T-helper 2 cell treated with Interferon-gamma antibody and Interleukin-4, amounts not matched to agents 5 μg/mL and 100 μg/mL, for 36 hours (primary cell): ENCODE results near the gene SLC29A2.
"Not testable (repeated sequence)": the region's sequence is repeated elsewhere in the genome, so short reads cannot be mapped to it uniquely, and the experiment has no call there.

Source experiments
- DNase-seq: peaks from one replicate; pipeline ENCODE4 v3.0.0; 2021; ENCODE audit warnings: low spot score
- H3K27ac Mint-ChIP-seq: one replicate; pipeline ENCODE4 v1.8.0; 2021; ENCODE audit warnings: mild to moderate bottlenecking, mixed read lengths
- H3K27me3 Mint-ChIP-seq: one replicate; pipeline ENCODE4 v1.8.0; 2021; ENCODE audit warnings: low read depth, mixed read lengths
- H3K36me3 Mint-ChIP-seq: one replicate; pipeline ENCODE4 v1.8.0; 2021; ENCODE audit warnings: low read depth, mixed read lengths
- H3K4me1 Mint-ChIP-seq: one replicate; pipeline ENCODE4 v1.8.0; 2021; ENCODE audit warnings: low read depth, mixed read lengths
- H3K4me3 Mint-ChIP-seq: one replicate; pipeline ENCODE4 v1.8.0; 2022; ENCODE audit warnings: mild to moderate bottlenecking, moderate library complexity, mixed read lengths
- H3K9me3 Mint-ChIP-seq: one replicate; pipeline ENCODE4 v1.8.0; 2021; ENCODE audit warnings: mixed read lengths

The SLC29A2 gene

DNA sequence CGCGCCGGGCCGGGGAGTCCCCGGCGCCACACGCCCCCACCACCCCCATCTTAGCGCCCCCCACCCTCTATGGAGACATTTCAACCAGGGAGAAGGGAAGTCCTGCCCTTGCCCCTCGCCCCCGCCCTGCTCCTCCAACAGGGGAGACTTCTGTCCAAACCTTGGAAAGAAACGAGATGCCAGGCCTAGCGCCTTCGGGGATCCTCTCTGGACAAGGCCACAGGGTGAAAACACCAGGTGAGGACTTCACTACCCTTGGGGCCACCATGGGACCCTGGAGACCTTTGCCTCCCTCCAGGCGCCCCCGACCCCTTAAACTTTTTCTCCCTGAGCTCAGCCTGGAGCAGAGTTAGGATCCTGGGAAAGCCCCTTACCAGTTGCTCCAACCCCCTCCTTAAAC is 37.7 kb upstream of the SLC29A2 start:
- no peak overlapping the region for H3K4me3 Mint-ChIP-seq
- H3K36me3 Mint-ChIP-seq, result no peaks in the 10 kb centered on the region
- H3K9me3 Mint-ChIP-seq, result no peaks in the 10 kb centered on the region
- H3K4me1 Mint-ChIP-seq, result peaks cover 4% of the 10 kb centered on the region
- H3K27ac Mint-ChIP-seq, result no peak overlapping the region
- DNase-seq, result no peak
- peaks cover 9% of the 10 kb centered on the region for H3K27me3 Mint-ChIP-seq

DNA sequence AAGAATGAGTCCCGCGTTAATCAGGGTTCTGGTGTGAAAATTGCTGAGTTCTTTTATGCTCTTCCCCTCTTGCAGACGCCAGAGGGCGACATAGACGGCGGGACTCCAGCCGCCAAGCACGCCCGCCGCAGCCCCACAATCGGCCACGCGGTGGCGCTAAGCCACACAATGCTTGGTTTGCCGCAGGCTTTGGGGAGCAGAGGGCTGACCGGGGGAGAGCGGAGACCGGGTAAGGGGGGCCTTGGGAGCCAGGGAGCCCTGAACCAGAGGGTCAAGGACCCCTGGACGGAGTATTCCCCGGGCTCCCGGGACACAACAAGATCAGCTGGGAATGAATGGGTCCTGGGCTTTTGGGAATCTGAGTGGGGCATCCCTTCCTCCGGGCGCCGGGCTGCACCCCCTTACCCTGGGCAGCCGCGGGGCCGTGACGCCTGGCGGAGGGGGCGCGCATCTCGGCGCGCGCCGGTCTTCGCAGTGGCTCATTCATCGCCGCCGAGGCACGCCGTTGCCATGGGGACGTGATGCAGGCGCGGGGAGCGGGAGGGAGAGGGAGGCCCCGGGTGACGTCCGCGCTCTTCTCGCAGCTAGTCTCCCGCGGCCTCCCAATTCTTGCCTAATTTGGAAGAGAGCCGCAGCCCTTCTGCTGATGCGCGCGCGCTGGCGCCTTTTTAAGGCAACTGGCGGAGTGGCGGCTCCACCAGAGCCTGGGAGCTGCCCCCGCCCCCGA is 37.1 kb upstream of the SLC29A2 start:
- no peaks in the 10 kb centered on the region for H3K9me3 Mint-ChIP-seq
- no peaks in the 10 kb centered on the region for H3K36me3 Mint-ChIP-seq
- H3K4me1 Mint-ChIP-seq, result peaks cover 4% of the 10 kb centered on the region
- peak overlapping the region; percentile 83 for H3K4me3 Mint-ChIP-seq
- peak; percentile 87 for DNase-seq
- peaks cover 9% of the 10 kb centered on the region for H3K27me3 Mint-ChIP-seq
- H3K27ac Mint-ChIP-seq, result peak overlapping the region; percentile 50

DNA sequence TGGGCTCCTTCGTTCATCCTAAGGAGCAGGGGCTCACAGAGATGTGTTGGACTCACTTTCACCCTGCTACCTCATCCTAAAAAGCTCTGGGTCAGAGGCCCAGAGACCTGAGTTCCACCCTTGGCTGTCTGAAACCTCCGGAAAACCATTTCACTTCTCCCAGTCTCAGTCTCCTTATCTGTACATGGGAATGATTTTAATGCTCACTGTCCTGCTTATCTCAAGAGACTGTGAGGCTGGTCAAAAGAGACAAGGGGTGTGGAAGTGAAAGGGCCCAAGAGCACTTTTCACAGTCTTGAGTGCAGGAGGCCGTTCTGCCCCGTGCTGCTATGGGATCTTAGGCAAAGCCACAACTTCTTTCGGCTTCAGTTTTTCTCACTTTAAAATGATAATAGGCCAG is 36.1 kb upstream of the SLC29A2 start:
- Mint-ChIP-seq H3K27me3 (peaks cover 11% of the 10 kb centered on the region), H3K9me3 (no peaks in the 10 kb centered on the region), H3K4me3 (no peak overlapping the region), H3K4me1 (peaks cover 4% of the 10 kb centered on the region), H3K27ac (no peak overlapping the region), H3K36me3 (no peaks in the 10 kb centered on the region)
- DNase-seq, result no peak

DNA sequence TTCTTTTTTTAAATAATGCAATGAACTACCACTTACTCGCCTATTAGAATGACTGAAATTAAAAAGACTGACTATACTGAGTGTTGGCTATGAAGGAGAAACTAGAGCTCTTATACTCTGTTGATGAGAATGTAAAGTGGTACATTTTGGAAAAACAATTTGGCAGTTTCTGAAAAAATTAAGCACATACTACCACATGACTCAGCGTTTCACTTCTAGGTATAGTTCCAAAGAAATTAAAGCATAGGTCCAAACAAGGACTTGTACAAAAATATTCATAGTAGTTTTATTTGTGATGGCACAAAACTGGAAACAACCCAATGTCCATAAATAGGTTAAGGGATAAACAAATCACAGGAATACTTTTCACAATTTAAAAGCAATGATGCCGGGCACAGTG is 22.4 kb upstream of the SLC29A2 start:
- Mint-ChIP-seq H3K4me3 (no peak overlapping the region), H3K9me3 (no peaks in the 10 kb centered on the region), H3K4me1 (no peaks in the 10 kb centered on the region), H3K27ac (no peak overlapping the region), H3K36me3 (no peaks in the 10 kb centered on the region), H3K27me3 (peaks cover 10% of the 10 kb centered on the region)
- no peak for DNase-seq

DNA sequence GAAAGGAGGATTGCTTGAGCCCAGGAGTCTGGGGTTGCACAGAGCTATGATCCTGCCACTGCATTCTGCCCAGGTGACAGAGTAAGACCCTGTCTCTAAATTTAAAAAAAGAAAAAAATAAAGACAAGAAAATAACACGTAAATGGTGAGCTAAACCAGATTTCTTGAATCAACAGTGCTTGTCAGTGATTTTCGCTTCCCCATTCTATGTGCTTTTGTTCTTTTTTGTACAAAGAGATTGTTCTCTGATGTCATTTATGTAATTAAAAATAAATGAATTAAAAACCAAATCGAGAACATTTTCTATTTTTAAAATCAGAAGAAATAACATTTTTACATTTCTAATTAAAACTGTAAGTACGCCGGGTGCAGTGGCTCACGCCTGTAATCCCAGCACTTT is 19.8 kb upstream of the SLC29A2 start:
- no peaks in the 10 kb centered on the region for H3K36me3 Mint-ChIP-seq
- H3K27ac Mint-ChIP-seq, result no peak overlapping the region
- H3K27me3 Mint-ChIP-seq, result peaks cover 11% of the 10 kb centered on the region
- no peak overlapping the region for H3K4me3 Mint-ChIP-seq
- H3K4me1 Mint-ChIP-seq, result peaks cover 5% of the 10 kb centered on the region
- H3K9me3 Mint-ChIP-seq, result no peaks in the 10 kb centered on the region
- no peak for DNase-seq

DNA sequence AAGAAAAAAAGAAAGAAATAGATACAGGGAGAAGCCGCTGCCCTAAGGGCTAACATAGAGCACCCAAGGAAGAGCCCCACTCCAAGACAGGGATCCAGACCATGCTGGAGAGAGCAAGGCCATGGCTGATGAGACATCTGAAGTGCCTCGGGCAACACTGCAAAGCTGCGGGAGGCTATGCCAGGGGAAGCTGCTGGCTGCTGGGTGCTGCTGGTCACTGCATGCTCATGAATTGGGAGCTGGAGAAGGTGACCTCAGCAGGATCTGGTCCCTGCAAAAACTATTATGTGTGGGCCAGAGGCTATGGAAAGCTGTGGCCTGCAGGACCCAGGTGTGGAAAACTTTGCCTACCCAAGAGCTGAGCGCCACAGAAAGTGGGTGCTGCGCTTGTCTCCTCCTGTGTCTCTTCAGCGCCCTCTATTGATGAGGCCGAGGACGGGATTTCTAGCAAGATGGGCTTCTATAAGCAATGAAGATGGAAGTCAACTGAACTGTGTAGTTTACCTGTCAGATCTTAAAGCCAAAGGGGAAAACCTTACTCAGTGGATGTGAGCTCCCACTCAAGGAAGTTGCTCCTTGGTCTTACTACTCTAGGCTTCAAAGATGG is 17.3 kb upstream of the SLC29A2 start:
- Mint-ChIP-seq H3K9me3 (no peaks in the 10 kb centered on the region), H3K4me1 (peaks cover 10% of the 10 kb centered on the region), H3K27ac (no peak overlapping the region), H3K27me3 (peaks cover 8% of the 10 kb centered on the region), H3K4me3 (no peak overlapping the region), H3K36me3 (no peaks in the 10 kb centered on the region)
- DNase-seq, result peak; percentile 54

DNA sequence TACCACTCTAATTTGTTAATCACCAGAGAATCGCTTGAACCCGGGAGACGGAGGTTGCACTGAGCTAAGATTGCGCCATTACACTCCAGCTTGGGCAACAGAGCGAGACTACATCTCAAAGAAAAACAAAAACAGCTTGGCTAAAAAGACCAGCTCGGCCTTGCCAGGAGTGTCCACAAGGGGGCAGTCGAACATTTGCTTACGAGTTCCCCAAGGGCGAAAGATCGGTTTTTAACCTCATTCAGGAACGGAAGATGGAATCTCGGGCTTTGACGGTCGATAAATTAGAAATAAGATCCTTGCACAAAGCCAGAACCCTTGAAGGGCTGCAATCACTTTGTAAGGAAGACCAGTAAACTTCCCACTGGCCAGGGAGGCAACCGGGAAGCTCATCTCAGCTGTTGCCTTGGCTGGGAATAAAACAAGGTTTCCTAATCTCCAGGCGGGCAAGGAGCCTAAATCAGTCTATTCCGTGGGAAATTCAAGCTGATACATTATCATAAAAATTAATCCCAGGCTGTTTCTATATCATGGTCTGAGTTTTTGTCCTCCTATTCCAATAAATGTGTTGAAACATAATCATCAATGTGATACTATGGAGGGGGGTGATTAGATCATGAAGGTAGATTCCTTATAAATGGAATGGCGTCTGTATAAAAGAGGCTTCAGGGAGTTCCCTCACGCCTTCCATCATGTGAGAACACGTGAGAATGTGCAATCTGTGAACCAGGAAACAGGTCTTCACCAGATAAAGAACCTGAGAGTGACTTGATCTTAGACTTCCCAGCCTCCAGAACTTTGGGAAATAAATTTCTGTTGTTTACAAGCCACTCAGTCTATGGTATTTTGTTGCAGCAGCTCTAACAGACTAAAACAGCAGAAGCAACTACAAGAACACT is 14.9 kb upstream of the SLC29A2 start:
- Mint-ChIP-seq H3K36me3 (no peaks in the 10 kb centered on the region), H3K4me3 (peak overlapping the region; percentile 35), H3K27ac (no peak overlapping the region), H3K4me1 (peaks cover 10% of the 10 kb centered on the region), H3K27me3 (peaks cover 5% of the 10 kb centered on the region), H3K9me3 (no peaks in the 10 kb centered on the region)
- DNase-seq, result peak; percentile 62

DNA sequence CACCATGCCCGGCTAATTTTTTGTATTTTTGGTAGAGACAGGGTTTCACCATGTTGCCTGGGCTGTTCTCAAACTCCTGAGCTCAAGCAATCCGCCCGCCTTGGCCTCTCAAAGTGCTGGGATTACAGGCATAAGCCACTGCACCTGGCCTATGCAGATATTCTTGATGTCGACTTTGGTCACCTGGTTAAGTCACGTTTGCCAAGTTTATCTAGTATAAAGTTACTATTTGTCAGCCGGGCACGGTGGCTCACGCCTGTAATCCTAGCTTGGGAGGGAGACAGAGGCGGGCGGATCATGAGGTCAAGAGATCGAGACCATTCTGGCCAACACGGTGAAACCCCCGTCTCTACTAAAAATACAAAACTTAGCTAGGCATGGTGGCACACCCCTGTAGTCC is 12.8 kb upstream of the SLC29A2 start:
- not testable (repeated sequence) for H3K27ac Mint-ChIP-seq, H3K27me3 Mint-ChIP-seq, H3K36me3 Mint-ChIP-seq, H3K9me3 Mint-ChIP-seq, DNase-seq, H3K4me3 Mint-ChIP-seq
- H3K4me1 Mint-ChIP-seq, result peaks cover 13% of the 10 kb centered on the region

DNA sequence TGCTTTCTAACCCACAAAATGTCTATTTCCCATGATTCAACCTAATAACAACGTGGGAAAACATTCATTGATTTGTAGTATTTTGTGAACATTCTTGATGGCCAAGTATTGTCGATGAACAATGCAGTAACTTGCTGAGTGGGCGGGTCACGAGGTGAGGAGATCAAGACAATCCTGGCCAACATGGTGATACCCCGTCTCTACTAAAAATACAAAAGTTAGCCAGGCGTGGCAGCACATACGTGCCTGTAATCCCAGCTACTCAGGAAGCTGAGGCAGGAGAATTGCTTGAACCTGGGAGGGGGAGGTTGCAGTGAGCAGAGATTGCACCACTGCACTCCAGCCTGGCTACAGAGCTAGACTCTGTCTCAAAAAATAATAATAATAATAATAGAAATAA is 8.7 kb upstream of the SLC29A2 start:
- H3K27me3 Mint-ChIP-seq, H3K4me3 Mint-ChIP-seq, H3K4me1 Mint-ChIP-seq, H3K9me3 Mint-ChIP-seq, H3K27ac Mint-ChIP-seq, DNase-seq, H3K36me3 Mint-ChIP-seq: not testable (repeated sequence)

DNA sequence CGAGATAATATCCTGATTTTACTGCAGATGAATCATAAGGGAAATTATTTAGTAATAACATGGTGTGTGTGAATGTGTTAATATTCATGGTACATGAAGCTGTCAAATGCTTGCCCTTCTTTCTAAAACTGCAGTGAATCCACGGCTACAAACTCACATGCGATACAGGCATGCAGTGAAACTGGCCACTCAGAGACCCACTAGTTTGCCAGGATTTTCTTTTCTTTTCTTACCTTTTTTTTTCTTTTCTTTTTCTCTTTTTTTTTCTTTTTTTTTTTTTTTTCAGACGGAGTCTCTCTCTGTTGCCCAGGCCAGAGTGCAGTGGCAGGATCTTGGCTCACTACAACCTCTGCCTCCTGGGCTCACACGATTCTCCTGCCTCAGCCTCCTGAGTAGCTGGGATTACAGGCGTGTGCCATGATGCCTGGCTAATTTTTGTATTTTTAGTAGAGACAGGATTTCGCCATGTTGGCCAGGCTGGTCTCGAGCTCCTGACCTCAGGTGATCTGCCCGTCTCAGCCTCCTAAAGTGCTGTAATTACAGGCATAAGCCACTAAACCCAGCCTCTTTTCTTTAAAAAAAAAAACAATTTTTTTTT is 2.2 kb upstream of the SLC29A2 start:
- not testable (repeated sequence) for H3K27ac Mint-ChIP-seq, H3K36me3 Mint-ChIP-seq, DNase-seq, H3K27me3 Mint-ChIP-seq, H3K9me3 Mint-ChIP-seq
- Mint-ChIP-seq H3K4me1 (peaks cover 16% of the 10 kb centered on the region), H3K4me3 (peak overlapping the region; percentile 1)

DNA sequence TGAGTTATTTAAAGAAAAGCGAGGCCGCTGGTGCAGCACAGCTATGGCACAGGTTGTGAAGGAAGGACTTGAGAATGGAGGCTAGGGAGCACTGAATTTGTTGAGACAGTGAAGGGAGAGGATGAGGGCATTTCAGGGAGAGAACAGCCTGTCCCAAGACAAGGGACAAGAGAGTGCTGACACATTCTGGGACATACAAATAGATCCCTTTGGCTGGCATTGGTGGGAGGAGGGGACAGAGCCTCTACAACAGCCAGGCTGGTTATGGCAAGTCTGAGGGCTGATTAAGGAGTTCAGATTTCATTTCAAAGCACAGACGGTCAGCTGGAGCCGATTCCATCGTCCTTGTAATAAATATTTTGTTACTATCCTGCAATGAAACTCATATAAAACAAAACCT is 1.7 kb upstream of the SLC29A2 start:
- no peak for DNase-seq
- H3K4me1 Mint-ChIP-seq, result peaks cover 16% of the 10 kb centered on the region
- no peak overlapping the region for H3K27ac Mint-ChIP-seq
- H3K36me3 Mint-ChIP-seq, result no peaks in the 10 kb centered on the region
- H3K4me3 Mint-ChIP-seq, result peak overlapping the region; percentile 1
- no peaks in the 10 kb centered on the region for H3K9me3 Mint-ChIP-seq
- H3K27me3 Mint-ChIP-seq, result no peaks in the 10 kb centered on the region

DNA sequence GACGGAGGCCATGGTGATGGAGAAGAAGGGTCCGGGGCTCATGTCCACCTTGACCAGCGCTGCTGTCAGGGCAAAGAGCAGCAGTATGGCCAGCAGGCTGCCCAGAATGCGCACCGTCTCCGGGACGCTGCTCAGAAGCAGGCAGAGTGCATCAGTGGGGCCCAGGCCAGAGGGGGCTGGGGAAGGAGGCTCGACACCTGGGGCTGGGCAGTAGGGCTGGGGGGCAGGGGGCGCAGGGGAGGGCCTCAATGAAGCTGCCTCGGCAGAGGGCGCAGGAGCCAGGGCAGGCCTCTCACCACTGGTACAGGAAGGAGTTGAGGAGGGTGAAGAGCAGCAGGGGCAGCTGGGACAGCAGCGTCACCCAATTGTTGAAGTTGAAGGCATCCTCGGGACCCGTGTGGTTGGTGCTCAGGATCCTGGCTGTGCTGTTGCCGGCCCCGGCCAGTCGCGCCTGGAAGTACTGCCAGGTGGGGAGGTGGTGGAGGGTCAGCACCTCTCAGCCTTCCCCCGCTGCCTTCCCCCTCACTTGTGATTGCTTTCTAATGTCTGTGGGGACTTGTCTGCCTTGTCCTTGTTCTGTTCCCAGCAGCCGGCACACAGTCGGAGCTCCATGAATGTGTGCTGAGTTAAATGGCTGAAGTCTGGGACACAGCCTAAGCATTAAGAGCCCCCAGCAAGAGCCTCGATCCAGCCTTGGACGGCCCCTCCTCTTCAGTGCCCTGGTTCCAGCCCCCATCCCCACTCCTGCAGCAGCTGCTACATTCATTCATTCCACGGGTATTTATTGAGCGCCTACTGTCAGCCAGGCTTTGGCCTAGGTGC is 2.3 kb downstream of the SLC29A2 start:
- Mint-ChIP-seq H3K4me1 (peaks cover 16% of the 10 kb centered on the region), H3K9me3 (no peaks in the 10 kb centered on the region), H3K27ac (peak overlapping the region; percentile 72), H3K27me3 (no peaks in the 10 kb centered on the region), H3K36me3 (no peaks in the 10 kb centered on the region), H3K4me3 (peak overlapping the region; percentile 48)
- DNase-seq, result no peak

DNA sequence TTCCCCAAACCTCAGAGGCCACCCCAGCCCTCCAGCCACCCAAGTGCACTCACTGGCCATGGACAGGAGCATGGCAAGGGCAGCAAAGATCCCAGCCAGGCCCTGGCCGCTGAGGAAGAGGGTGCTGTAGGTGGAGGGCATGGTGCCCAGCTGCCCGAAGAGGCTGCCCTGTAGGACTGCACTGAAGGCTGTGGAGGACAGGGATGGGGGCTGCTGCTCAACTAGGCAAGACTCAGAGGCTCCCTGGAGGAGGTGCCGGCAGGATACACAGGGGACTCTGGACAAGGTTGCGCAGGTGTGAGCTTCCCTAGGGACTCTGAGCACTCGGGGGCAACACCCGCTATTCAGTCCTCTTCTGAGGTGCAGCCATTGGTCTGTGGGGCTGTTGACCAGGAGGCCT is 3.1 kb downstream of the SLC29A2 start:
- H3K36me3 Mint-ChIP-seq, result no peaks in the 10 kb centered on the region
- DNase-seq, result no peak
- no peaks in the 10 kb centered on the region for H3K9me3 Mint-ChIP-seq
- peaks cover 16% of the 10 kb centered on the region for H3K4me1 Mint-ChIP-seq
- H3K4me3 Mint-ChIP-seq, result no peak overlapping the region
- H3K27ac Mint-ChIP-seq, result peak overlapping the region; percentile 8
- H3K27me3 Mint-ChIP-seq, result no peaks in the 10 kb centered on the region
